GM23338 (cell line): ENCODE measurements around the gene ALOX15. TPM values are rescaled to one million over a fixed set of nuclear protein-coding genes. Genes with fewer than 3 reads are reported as not detected.

Source experiments
- ATAC-seq: fragments of 200-7000 bp; cut with Tn5 transposase; 3 replicates; pipeline ENCODE4 v1.9.1; 2020
- DNase-seq: peaks from one replicate; pipeline ENCODE4 v3.0.0-alpha.2; 2015; ENCODE audit warnings: low spot score
- H2AFZ ChIP-seq: fragments of 200-600 bp; sonication (generic); 2 replicates; pipeline ENCODE4 v1.8.0; 2016; ENCODE audit warnings: antibody characterized with exemption, mild to moderate bottlenecking, moderate library complexity
- H3F3A ChIP-seq: fragments of 200-600 bp; sonication (generic); replicated peaks from 2 replicates; pipeline ENCODE4 v1.8.0; 2017; ENCODE audit warnings: antibody characterized with exemption, mixed run types, low read depth
- H3K27ac ChIP-seq: fragments of 200-600 bp; sonication (generic); 2 replicates; pipeline ENCODE4 v1.6.1; 2016; ENCODE audit warnings: low read depth
- H3K27me3 ChIP-seq: fragments of 200-600 bp; sonication (generic); 2 replicates; pipeline ENCODE4 v1.8.0; 2016; ENCODE audit warnings: mild to moderate bottlenecking, mixed run types, moderate library complexity; ENCODE audit not compliant: insufficient read depth
- H3K36me3 ChIP-seq: fragments of 200-600 bp; sonication (generic); 2 replicates; pipeline ENCODE4 v1.8.0; 2016; ENCODE audit warnings: mild to moderate bottlenecking; ENCODE audit not compliant: insufficient read depth
- H3K4me1 ChIP-seq: fragments of 200-600 bp; sonication (generic); 2 replicates; pipeline ENCODE4 v1.8.0; 2016; ENCODE audit warnings: mild to moderate bottlenecking, moderate library complexity; ENCODE audit not compliant: insufficient read depth
- H3K4me2 ChIP-seq: fragments of 200-600 bp; sonication (generic); 2 replicates; pipeline ENCODE4 v1.7.1; 2017; ENCODE audit warnings: mixed run types
- H3K4me3 ChIP-seq: fragments of 200-600 bp; sonication (generic); 2 replicates; pipeline ENCODE4 v1.6.1; 2016; ENCODE audit warnings: mixed run types
- H3K79me2 ChIP-seq: fragments of 200-600 bp; sonication (generic); replicated peaks from 2 replicates; pipeline ENCODE4 v1.8.0; 2017; ENCODE audit warnings: mild to moderate bottlenecking; ENCODE audit not compliant: insufficient read depth
- H3K9me2 ChIP-seq: fragments of 200-600 bp; sonication (generic); 2 replicates; pipeline ENCODE4 v1.8.0; 2017; ENCODE audit not compliant: insufficient read depth
- H4K20me1 ChIP-seq: fragments of 200-600 bp; sonication (generic); replicated peaks from 2 replicates; pipeline ENCODE4 v1.8.0; 2017; ENCODE audit warnings: mild to moderate bottlenecking; ENCODE audit not compliant: insufficient read depth
- H3K27ac Mint-ChIP-seq: 2 replicates; pipeline ENCODE4 v1.8.0; 2020; ENCODE audit warnings: inconsistent platforms, mild to moderate bottlenecking, moderate library complexity, mixed read lengths
- H3K27me3 Mint-ChIP-seq: 3 replicates; pipeline ENCODE4 v1.8.0; 2022; ENCODE audit warnings: low read depth, mild to moderate bottlenecking, moderate library complexity, mixed read lengths, inconsistent platforms; ENCODE audit not compliant: insufficient read depth, poor library complexity
- H3K36me3 Mint-ChIP-seq: 3 replicates; pipeline ENCODE4 v1.8.0; 2021; ENCODE audit warnings: low read depth, mild to moderate bottlenecking, inconsistent platforms, moderate library complexity, mixed read lengths
- H3K4me1 Mint-ChIP-seq: 3 replicates; pipeline ENCODE4 v1.8.0; 2020; ENCODE audit warnings: mild to moderate bottlenecking, inconsistent platforms, mixed read lengths
- H3K4me3 Mint-ChIP-seq: 3 replicates; pipeline ENCODE4 v1.8.0; 2021; ENCODE audit warnings: moderate library complexity, mild to moderate bottlenecking, inconsistent platforms, mixed read lengths
- H3K9me3 Mint-ChIP-seq: 3 replicates; pipeline ENCODE4 v1.8.0; 2020; ENCODE audit warnings: moderate library complexity, mild to moderate bottlenecking, inconsistent platforms, mixed read lengths
- CREB1 ChIP-seq: fragments of 250-450 bp; sonication (Bioruptor Pico); IDR thresholded peaks from 2 replicates; pipeline ENCODE4 v1.5.0; 2020; ENCODE audit warnings: low read depth, mild to moderate bottlenecking, moderate library complexity
- ETS1 ChIP-seq: IDR thresholded peaks from 2 replicates; pipeline ENCODE4 v1.6.1; 2016; ENCODE audit warnings: antibody characterized with exemption
- EZH2 ChIP-seq: fragments of 200-600 bp; sonication (generic); IDR thresholded peaks from one replicate; pipeline ENCODE4 v1.8.0; 2017; ENCODE audit warnings: antibody characterized with exemption, mild to moderate bottlenecking, low read depth; ENCODE audit not compliant: unreplicated experiment
- EZH2phosphoT487 ChIP-seq: fragments of 200-600 bp; sonication (generic); IDR thresholded peaks from one replicate; pipeline ENCODE4 v1.8.1; 2018; ENCODE audit warnings: antibody characterized with exemption; ENCODE audit not compliant: unreplicated experiment
- JUNB ChIP-seq: IDR thresholded peaks from one replicate; pipeline ENCODE4 v1.6.1; 2016; ENCODE audit warnings: antibody characterized with exemption; ENCODE audit not compliant: unreplicated experiment
- NANOG ChIP-seq: IDR thresholded peaks from 2 replicates; pipeline ENCODE4 v1.6.1; 2016; ENCODE audit warnings: antibody characterized with exemption, borderline replicate concordance
- POLR2AphosphoS5 ChIP-seq: IDR thresholded peaks from 2 replicates; pipeline ENCODE4 v1.6.1; 2016; ENCODE audit warnings: antibody characterized with exemption, low read depth
- REST ChIP-seq: IDR thresholded peaks from one replicate; pipeline ENCODE4 v1.6.1; 2018; ENCODE audit warnings: antibody characterized with exemption; ENCODE audit not compliant: unreplicated experiment
- STAT1 ChIP-seq: IDR thresholded peaks from one replicate; pipeline ENCODE4 v1.6.1; 2016; ENCODE audit warnings: antibody characterized with exemption; ENCODE audit not compliant: unreplicated experiment
- ZNF114 ChIP-seq: fragments of 250-450 bp; sonication (Bioruptor Pico); IDR thresholded peaks from 2 replicates; pipeline ENCODE4 v1.5.0; 2020; ENCODE audit warnings: mild to moderate bottlenecking, moderate library complexity
- ZNF331 ChIP-seq: fragments of 250-450 bp; sonication (Bioruptor Pico); IDR thresholded peaks from 2 replicates; pipeline ENCODE4 v1.5.0; 2020; ENCODE audit warnings: low read depth, mild to moderate bottlenecking, moderate library complexity
- ZNF462 ChIP-seq: fragments of 250-450 bp; sonication (Bioruptor Pico); IDR thresholded peaks from 2 replicates; pipeline ENCODE4 v1.5.0; 2020; ENCODE audit warnings: mild to moderate bottlenecking, moderate library complexity
- polyA plus RNA-seq: library from polyadenylated mRNA; unstranded; fragments of >200 nt; fragmentation: Nextera tagmentation; extraction: Ambion mirVana; gene quantifications from 2 replicates; pipeline ENCODE4 v1.2.1, GENCODE V29; 2016
- total RNA-seq: library from RNA; depleted of rRNA; stranded (reverse); fragments of >200 nt; shearing (Covaris generic); gene quantifications from 2 replicates; pipeline ENCODE4 v1.2.3, GENCODE V29; 2014
- TF ChIP-seq, protein P1 (sequence below), 2 experiments: fragments of 200-600 bp in 1 of 2; sonication (generic) in 1 of 2; conservative IDR thresholded peaks; 2 replicates each; pipeline versions ENCODE4 v1.5.1 to v1.6.1; 2016 to 2017; ENCODE audit warnings: antibody characterized with exemption in 2 of 2, low read depth in 2 of 2, mild to moderate bottlenecking in 2 of 2, moderate library complexity in 1 of 2

The ALOX15 gene
- total and polyA plus RNA-seq, 2 experiments from 2014 or later: 1.2 to 1.4 TPM

- Histone ChIP-seq H3K27me3 (no peaks in the 10 kb centered on the region), H3F3A (no peaks in the 10 kb centered on the region; the same call in none of the 2 replicates), H3K4me3 (no peak overlapping the region), H3K27ac (no peak overlapping the region), H3K9me2 (no peaks in the 10 kb centered on the region), H4K20me1 (peaks cover 4% of the 10 kb centered on the region; the same call in 1 of the 2 replicates), H2AFZ (no peak overlapping the region), H3K4me2 (no peak overlapping the region), H3K79me2 (no peaks in the 10 kb centered on the region), H3K4me1 (no peaks in the 10 kb centered on the region), H3K36me3 (peaks cover 27% of the 10 kb centered on the region)
- Mint-ChIP-seq H3K36me3 (peaks cover 82% of the 10 kb centered on the region), H3K4me3 (no peak overlapping the region), H3K4me1 (peaks cover 2% of the 10 kb centered on the region; the same call in 2 of the 3 replicates), H3K9me3 (no peaks in the 10 kb centered on the region; the same call in 2 of the 3 replicates), H3K27me3 (peaks cover 4% of the 10 kb centered on the region), H3K27ac (no peak overlapping the region)
- no peak for DNase-seq
- no peak for ATAC-seq
- no peak for TF ChIP-seq EZH2
- TF ChIP-seq NANOG: no peak
- no peak for TF ChIP-seq ZNF462 (CRISPR knock-in tag)
- TF ChIP-seq CREB1 (CRISPR knock-in tag): no peak
- TF ChIP-seq POLR2AphosphoS5: no peak
- TF ChIP-seq EZH2phosphoT487: no peak
- no peak for TF ChIP-seq JUNB
- TF ChIP-seq, protein P1, sequence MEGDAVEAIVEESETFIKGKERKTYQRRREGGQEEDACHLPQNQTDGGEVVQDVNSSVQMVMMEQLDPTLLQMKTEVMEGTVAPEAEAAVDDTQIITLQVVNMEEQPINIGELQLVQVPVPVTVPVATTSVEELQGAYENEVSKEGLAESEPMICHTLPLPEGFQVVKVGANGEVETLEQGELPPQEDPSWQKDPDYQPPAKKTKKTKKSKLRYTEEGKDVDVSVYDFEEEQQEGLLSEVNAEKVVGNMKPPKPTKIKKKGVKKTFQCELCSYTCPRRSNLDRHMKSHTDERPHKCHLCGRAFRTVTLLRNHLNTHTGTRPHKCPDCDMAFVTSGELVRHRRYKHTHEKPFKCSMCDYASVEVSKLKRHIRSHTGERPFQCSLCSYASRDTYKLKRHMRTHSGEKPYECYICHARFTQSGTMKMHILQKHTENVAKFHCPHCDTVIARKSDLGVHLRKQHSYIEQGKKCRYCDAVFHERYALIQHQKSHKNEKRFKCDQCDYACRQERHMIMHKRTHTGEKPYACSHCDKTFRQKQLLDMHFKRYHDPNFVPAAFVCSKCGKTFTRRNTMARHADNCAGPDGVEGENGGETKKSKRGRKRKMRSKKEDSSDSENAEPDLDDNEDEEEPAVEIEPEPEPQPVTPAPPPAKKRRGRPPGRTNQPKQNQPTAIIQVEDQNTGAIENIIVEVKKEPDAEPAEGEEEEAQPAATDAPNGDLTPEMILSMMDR (conservative IDR thresholded peaks at IDR 0.05; ENCODE audit: low read depth in 2 of 2): no peak
- TF ChIP-seq ZNF114: no peak
- TF ChIP-seq ETS1: no peak
- no peak for TF ChIP-seq REST
- no peak for TF ChIP-seq ZNF331 (CRISPR knock-in tag)
- TF ChIP-seq STAT1: no peak
Measured at GRCh38 chr17:4673169-4673568, 31.7 kb upstream of the ALOX15 start.
